Ovary (tissue), 9 donors: ENCODE data around the gene SF3B3. TPM values are rescaled to one million over a fixed set of nuclear protein-coding genes. Genes with fewer than 3 reads are reported as not detected.

ENCODE experiments used
- DNase-seq, 5 donors: peaks; one replicate each; pipeline ENCODE4 v3.0.0-alpha.2; 2019 to 2020
- H3K27ac ChIP-seq, 2 donors: fragments of 200-600 bp; one replicate each; pipeline versions ENCODE4 v1.5.1 to v1.8.0; 2019 to 2022
- H3K27me3 ChIP-seq: fragments of 200-600 bp; one replicate; pipeline ENCODE4 v1.8.0; 2022
- H3K36me3 ChIP-seq: fragments of 200-600 bp; sonication (generic); one replicate; pipeline ENCODE4 v1.5.1; 2019
- H3K4me1 ChIP-seq: one replicate; pipeline ENCODE4 v1.8.1; 2013; ENCODE audit warnings: mild to moderate bottlenecking, moderate library complexity; ENCODE audit not compliant: insufficient read depth
- H3K4me3 ChIP-seq: fragments of 200-600 bp; sonication (generic); one replicate; pipeline ENCODE4 v1.5.1; 2017
- H3K9me3 ChIP-seq, 2 donors: fragments of 200-600 bp in 1 of 2; sonication (generic) in 1 of 2; one replicate each; pipeline versions ENCODE4 v1.5.1 to v1.8.1; 2013 to 2019; ENCODE audit warnings: mild to moderate bottlenecking in 1 of 2, moderate library complexity in 1 of 2
- CTCF ChIP-seq, 3 donors: fragments of 450-650 bp in 2 of 3; fragments of 200-600 bp in 1 of 3; IDR thresholded peaks; one replicate each; pipeline versions ENCODE4 v1.5.1 to v1.8.0; 2016 to 2022; ENCODE audit warnings: antibody characterized with exemption in 3 of 3, mild to moderate bottlenecking in 1 of 3
- EP300 ChIP-seq: sonication (generic); formaldehyde crosslinking; IDR thresholded peaks from one replicate; pipeline ENCODE4 v1.6.1; 2017; ENCODE audit warnings: antibody characterized with exemption
- POLR2A ChIP-seq: fragments of 450-650 bp; IDR thresholded peaks from one replicate; pipeline ENCODE4 v1.6.1; 2017; ENCODE audit warnings: antibody characterized with exemption, mild to moderate bottlenecking, moderate library complexity
- WGBS, 3 donors: extraction: QIAGEN DNeasy Blood & Tissue Kit in 1 of 3; methylation state at CpG; one replicate each; pipeline versions ENCODE4 v1.1.5 to v1.1.7; 2013 to 2017; 5-methylcytosine and 5-hydroxymethylcytosine counted together
- intact Hi-C, 4 donors: fragments of 100-400 bp; cut with DNase I; formaldehyde crosslinking; loops; one replicate each; pipeline versions ENCODE4 v1.11.0 to v1.15.1; 2022 to 2023
- polyA plus RNA-seq, 2 donors: library from polyadenylated mRNA; stranded (reverse); fragments of 200-250 nt in 1 of 2; fragments of 350-450 nt in 1 of 2; fragmentation: Illumina TruSeq in 1 of 2; extraction: RNeasy Lipid Tissue Mini Kit (QIAGEN cat#74804) in 1 of 2; gene quantifications; one replicate each; pipeline ENCODE4 v1.2.3, GENCODE V29; 2013 to 2014
- total RNA-seq, 7 donors: library from RNA; depleted of rRNA in 2 of 7; stranded (reverse); fragments of >200 nt in 2 of 7; fragmentation: NEBNext Ultra II Directional in 3 of 7; extraction: Animal tissue kit (Norgen Biotek cat#: 25700) in 3 of 7; gene quantifications; one replicate each; pipeline versions ENCODE4 v1.1.0 to v1.2.4, GENCODE V29; 2016 to 2023
- donor health status: DM: no; HTN: no; CAD: no; lungs with moderate emphysema.
- donor health status: DM: no; HTN: no; CAD: no.
- donor health status: Bipolar disorder and iron deficiency.
- donor health status: DM: yes; HTN: yes; CAD: no.
- donor health status: DM: no; HTN: no; CAD: no.
- donor health status: DM: yes; HTN: yes; CAD: no.

The SF3B3 gene
- total and polyA plus RNA-seq, 9 donors = 76.1 to 326 (median 282) TPM

DNA sequence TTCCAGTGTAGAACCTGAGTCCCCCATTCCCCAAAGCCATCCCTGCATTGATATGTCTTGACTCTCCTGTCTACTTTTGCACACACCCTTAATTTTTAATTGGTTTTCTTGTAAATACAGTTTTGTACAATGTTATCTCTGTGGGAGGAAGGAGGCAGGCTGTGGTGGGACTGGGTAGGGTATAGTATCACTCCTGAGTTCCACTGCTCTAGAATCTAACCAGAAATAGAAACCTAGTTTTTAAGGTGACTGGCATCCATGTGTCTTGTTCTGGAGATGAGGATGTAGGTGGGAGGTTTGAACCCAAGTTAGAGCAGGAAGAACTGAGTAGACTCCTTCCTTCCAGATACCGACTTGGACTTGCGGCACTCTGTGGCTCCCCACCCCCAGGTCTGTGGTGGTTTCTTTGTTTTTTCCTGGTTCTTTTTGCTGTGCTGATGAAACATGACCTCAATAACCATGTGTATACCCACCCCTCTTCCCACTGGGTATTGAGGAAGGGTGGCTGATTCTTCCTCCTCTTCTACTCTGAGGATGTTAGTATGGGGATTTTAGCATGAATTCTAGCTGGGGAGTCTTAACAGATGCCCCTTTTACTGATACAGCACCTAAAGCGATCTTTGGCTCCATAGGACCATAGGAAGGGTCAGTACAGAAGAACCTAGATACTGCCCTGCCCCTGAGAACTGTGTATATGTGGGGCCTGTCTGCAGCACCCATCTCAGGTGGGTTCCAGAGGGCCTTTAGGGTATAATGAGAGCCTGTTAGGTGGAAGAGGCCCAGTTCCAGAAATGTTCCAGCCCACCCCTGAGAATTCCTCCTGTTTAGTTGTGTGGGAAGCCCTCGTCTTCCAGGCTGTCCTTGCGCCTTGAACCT lies 48.7 kb downstream of the SF3B3 start:
- TF ChIP-seq POLR2A = no peak
- TF ChIP-seq CTCF (IDR thresholded peaks at IDR 0.05) = no peak
- no peak for TF ChIP-seq EP300
- intact Hi-C loops = no loop called here
- H3K9me3 ChIP-seq = no peaks in the 10 kb centered on the region
- H3K4me3 ChIP-seq = no peak overlapping the region
- H3K27me3 ChIP-seq = no peaks in the 10 kb centered on the region
- no peak overlapping the region for H3K27ac ChIP-seq
- 68 to 73% (median 69%) methylated on average over 5 of the region's 5 CpGs for WGBS, 3 donors
- no peak for DNase-seq
- peaks cover 6% of the 10 kb centered on the region for H3K4me1 ChIP-seq
- H3K36me3 ChIP-seq = no peaks in the 10 kb centered on the region

GRCh38 chr16:70572926-70573270 lies 49.3 kb downstream of the SF3B3 start:
- no peak for TF ChIP-seq EP300
- TF ChIP-seq POLR2A = no peak
- no peak for TF ChIP-seq CTCF (IDR thresholded peaks at IDR 0.05)
- Histone ChIP-seq H3K9me3 (no peaks in the 10 kb centered on the region), H3K4me1 (peaks cover 6% of the 10 kb centered on the region), H3K27ac (no peak overlapping the region), H3K4me3 (no peak overlapping the region), H3K27me3 (no peaks in the 10 kb centered on the region), H3K36me3 (no peaks in the 10 kb centered on the region)
- WGBS, 3 donors = 38 to 45% (median 39%) methylated on average over 2 of the region's 2 CpGs
- intact Hi-C loops = no loop called here
- no peak for DNase-seq

DNA sequence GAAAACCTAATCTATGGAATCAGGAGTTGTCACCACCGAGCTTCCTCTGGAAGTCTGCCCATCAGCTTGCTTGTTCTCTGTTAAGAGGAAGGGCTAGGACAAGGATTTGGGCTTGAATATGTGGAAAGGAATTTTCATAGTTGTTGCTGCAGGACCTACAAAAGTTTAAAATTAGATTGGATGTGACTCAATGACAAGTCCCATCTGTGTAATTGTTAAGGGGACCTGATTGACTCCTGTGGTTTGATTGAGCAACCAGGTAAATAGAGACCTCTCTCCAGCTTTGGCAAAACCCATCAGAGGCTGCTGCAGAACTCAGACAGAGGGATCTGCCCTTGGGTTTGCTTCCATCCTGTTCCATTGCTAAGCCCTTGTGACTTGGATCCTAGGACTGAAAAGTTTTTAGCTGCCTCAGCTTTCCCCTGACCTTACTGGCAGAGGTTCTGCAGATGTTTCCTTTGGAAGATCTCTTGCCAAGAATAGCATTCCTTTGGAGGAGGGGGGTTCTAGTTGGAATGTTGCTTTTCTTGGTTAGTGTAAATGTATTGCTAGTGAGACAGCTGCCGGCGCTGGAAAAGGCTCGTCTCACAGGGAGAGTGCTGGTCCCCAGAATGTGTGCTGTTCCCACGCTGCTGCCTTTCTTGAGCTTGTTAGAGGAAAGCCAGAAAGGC lies 50.0 kb downstream of the SF3B3 start:
- intact Hi-C loops = no loop called here

More for the DNA sequence above, 50.0 kb downstream of the SF3B3 start:
- peaks cover 6% of the 10 kb centered on the region for H3K4me1 ChIP-seq
- no peak for TF ChIP-seq EP300
- no peak for TF ChIP-seq POLR2A
- no peak for TF ChIP-seq CTCF (IDR thresholded peaks at IDR 0.05)
- H3K9me3 ChIP-seq = no peaks in the 10 kb centered on the region
- peak in 3 of 5 donors; percentile 36 to 62 (median 45) for DNase-seq
- H3K27me3 ChIP-seq = no peaks in the 10 kb centered on the region
- no peaks in the 10 kb centered on the region for H3K36me3 ChIP-seq
- no peak overlapping the region for H3K27ac ChIP-seq
- no peak overlapping the region for H3K4me3 ChIP-seq
- 0 to 8% (median 1%) methylated on average over 5 of the region's 5 CpGs for WGBS, 3 donors
